ENCODE results near the gene IDE.

Gene IDE

DNA sequence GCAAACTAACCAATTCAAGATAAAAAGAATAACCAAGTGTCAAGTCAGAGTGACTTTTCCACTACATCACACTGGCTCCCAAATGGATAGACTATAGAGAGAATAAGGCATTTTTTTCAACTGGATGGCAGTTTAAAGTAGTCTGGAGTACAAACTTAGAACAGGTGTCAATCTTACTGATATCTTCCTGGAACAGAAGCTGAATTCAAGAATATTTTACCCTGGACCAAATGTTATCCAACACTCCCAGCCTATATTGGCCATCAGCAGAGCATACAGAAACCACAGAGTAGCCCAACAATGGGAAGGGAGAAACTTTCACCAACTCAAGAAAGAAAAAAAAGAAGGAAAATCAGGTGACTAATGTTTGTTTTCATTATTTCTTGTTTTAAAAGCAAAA, 11.5 kb downstream of the IDE start:
- DNase-seq = no peak

DNA sequence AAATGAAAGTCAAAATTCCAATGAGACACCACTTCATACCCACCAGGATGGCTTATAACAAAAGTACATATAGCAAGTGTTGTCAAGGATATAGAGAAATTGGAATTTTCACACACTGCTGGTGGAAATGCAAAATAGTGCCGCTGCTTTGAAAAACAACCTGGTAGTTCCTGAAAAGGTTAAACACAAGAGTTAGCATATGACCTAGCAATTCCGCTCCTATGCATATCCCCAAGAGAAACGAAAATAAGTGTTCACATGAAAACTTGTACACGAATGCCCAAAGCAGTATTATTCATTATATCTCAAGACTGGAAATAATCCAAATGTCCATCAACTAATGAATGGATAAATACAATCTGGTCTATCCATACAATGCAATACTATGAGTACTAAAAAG, 14.8 kb downstream of the IDE start:
- no peak for DNase-seq

DNA sequence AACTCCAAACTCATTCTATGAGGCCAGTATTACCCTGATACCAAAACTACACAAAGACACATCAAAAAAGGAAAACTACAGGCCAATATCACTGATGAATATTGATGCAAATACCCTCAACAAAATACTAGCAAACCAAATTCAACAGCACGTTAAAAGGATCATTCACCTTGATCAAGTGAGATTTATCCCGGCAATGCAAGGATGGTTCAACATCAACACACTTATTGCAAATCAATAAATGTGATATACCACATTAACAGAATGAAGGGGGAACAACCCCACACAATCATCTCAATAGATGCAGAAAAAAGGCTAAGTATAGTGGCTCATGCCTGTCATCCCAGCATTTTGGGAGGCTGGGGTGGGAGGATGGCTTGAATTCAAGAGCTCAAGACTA, 19.9 kb downstream of the IDE start:
- no peak for DNase-seq

DNA sequence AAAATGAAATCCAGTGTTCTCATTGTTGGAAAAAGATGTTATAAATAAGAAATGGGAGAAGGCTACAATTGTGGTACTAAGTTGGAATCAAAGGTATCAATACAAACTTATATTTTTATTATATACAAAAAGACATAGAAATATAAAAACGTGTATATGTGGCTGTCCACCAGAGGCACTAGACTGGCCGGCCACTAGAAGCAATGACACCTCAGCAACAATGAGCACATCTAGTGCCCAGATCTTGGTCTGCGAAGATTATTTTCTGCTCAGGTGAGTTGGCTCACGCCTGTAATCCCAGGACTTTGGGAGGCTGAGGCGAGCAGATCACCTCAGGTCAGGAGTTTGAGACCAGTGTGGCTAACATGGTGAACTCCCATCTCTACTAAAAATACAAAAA, 21.6 kb downstream of the IDE start:
- no peak for DNase-seq

DNA sequence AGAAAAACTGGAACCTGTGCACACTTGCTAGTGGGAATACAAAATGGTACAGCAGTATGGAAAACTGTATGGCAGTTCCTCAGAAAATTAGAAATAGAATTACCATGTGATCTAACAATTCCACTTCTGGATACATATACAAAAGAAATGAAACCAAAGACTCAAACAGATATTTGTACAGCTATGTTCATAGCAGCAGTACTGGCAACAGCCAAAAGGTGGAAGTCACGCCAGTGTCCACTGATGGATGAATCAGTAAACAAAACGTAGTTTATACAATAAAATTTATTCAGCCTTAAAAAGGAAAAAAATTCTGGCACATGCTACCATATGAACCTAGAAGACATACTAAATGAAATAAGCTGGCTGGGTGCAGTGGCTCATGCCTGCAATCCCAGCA, 23.0 kb downstream of the IDE start:
- no peak for DNase-seq

DNA sequence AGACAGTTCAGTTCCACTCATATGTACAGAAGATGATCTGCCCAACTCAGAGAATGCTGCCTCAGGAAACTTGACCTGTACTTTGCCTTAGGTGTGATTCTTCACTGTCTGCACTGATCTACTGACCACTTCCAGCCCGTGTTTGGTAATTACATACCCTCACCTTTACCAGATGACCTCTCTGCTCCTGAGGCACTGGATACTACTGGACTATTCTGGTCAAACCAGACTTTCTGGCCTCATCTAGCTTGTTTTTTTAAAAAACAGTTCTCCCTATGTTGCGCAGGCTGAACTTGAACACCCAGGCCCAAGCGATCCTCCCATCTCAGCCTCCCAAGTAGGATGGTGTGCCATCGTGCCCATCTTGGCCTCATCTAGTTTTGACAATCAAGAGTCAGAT, 26.2 kb downstream of the IDE start:
- DNase-seq = no peak

DNA sequence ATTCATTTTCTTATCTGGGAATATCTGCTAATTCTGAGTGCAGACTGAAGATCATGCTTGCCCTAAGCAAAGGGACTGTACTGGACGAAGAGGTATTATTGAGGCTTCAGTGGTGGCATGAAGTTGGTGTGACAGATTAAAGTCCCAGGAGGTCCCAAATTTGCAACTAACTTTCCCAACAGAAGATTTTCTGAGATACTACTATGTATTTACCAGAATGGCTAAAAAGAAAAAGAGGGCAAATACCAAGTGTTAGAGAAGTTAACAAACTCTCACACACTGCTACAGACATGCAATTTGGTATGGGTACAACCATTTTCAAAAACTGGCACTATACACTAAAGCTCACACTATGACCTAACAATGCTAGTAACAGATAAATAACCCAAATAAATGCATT, 28.3 kb downstream of the IDE start:
- no peak for DNase-seq

DNA sequence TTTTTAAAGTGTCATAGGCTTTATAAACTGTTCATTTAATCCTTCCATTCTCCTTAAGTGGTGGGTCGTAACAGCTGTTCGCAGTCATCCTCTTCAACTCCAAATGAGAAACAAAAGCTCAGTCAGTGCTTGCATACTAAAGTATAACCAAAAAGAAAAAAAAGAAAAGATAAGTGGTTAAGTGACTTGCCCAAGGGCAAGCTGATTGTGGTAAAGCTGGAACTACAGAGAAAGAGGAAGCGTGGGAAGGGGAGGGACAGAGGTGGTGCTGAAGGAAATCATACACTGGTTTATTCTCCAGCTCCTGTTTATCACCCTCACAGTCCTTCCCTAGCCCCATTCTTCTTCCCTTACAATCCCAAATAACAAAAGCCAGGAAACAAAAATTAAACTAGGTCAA, 29.6 kb downstream of the IDE start:
- peak; percentile 1 for DNase-seq

DNA sequence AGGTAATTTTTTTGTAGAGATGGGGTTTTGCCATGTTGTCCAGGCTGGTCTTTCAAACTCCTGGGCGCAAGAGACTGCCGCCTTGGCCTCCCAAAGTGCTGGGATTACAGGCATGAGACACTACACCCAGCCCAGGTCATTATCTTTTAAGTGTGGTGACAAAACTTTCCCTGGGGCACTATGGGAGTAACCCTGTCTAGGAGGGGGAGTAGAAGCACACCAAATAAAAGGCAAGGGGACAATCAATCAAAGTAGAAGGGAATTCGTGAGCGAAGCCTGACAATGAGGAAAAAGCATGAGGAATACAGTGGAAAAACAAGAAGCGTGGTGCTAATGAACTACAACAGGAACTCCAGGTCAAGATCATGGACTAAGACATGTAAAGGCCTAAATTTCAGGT, 31.4 kb downstream of the IDE start:
- no peak for DNase-seq

DNA sequence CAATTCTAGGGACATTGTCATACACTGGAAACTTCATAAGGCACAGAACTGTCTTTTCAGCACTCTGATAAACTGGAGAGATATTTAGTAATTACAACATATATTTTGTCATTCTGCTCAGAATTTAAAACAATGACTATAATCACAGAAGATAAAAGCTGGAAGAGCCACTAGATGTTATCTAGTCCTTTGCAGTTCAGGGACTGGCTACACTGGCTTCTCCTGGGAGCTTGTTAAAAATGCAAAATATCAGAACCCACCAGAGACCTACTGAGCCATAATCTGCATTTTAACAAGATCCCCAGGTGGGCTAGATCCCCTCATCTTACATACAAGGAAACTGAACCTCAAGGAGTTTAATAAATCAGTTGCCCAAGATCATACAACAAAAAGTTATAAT, 32.3 kb downstream of the IDE start:
- DNase-seq = no peak

DNA sequence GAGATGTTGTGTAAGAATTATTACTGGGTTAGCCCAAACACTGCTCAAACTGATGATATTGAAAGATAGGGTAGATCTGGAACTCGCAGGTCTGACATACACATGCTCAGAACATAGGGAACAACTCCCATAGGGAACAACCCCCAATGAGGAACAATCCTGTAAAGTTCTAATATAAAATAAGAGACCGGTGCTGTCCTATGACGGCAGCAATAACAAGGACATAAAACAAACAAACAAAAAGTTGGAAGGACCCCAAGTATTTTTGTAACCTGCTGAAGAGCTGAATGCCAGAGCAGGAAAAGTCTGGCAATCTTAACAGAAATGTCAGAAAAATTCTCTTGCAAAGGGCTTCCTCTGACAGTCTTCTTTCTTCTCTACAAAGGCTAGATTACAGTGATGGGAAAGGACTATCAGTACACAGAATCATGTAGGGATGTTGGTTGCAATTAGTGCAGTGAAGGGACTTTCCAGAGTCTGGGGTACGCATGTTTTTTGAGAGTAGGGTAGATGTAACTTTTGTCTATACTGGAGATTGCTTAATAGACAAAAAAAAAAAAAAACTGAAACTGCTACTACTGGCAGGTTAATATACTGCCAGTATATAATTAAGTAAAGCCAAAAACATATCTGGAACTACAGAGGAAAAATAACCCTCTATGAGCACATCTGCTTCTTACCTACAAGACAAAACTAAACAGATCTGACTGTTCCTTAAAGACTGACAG, 35.5 kb downstream of the IDE start:
- no peak for DNase-seq

DNA sequence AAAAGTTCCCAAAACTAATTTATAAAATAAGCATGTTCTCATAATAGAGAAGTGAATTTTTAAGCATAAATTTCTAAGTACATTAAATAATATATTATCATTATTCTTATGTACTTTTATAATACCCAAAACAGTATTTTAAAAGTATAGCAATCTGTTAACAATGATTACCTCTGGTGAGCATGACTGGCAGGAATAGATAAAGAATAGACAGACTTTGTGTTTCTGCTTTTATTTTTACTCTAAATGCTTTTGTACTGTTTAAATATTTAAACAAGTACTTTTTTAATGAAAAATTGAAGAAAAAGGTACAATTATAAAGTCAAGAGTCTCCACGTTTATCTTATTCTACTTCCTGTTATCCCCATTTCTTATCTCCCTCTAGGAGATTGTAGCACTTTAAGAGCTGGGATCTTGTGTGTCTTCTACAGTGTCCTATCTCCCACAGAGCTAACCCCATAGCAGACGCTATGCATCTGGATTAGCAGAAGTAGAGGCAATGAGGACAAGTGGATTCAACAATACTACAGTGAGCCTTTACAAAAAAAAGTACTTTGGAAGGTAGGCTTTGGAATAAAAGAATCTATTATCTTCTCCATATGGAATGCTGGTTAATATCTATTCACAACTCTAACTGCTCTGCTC, 42.9 kb downstream of the IDE start:
- no peak for DNase-seq

DNA sequence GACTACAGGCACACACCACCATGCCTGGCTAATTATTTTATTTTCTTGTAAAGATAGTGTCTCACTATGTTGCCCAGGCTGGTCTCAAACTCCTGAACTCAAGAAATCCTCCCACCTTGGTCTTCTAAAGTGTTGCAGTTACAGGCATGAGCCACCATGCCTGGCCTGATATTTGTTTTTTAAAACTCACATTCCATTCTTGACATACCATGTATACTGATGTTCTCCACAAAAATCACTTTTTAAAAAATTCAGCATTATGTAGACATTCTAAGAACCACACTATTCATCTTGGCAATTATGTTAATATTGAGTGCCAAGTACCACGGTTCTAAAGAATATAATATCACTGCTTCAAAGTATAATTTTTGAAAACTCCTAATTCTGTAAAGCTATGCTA, 43.5 kb downstream of the IDE start:
- no peak for DNase-seq

DNA sequence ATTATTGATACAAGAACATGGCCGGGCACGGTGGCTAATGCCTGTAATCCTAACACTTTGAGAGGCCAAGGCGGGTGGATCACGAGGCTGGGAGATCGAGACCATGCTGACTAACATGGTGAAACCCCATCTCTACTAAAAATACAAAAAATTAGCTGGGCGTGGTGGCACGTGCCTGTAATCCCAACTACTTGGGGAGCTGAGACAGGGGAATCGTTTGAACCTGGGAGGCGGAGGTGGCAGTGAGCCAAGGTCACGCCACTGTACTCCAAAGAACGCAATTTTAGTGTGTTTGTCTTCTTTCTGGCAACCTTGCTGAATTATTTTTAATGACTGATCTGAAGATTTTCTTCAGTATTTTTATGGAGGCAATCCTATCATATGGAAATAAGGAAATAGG, 46.2 kb downstream of the IDE start:
- DNase-seq = no peak

DNA sequence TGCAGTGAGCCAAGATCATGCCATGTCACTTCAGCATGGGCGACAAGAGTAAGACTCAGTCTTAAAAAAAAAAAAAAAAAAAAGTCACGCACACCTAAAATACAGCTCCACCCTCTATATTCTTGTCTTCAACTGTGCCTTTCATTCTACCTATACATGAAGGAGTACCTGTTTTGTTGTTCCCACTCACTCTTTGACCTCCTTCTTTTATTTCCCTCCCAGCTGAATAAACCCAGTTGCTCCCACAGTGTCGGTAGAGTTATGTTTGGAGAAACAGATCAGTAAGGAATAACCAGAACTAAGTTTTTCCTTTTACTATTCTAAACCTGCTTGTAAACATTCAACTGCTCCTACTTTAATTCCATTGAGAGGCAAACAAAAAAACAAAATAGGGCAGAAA, 50.3 kb downstream of the IDE start:
- no peak for DNase-seq

DNA sequence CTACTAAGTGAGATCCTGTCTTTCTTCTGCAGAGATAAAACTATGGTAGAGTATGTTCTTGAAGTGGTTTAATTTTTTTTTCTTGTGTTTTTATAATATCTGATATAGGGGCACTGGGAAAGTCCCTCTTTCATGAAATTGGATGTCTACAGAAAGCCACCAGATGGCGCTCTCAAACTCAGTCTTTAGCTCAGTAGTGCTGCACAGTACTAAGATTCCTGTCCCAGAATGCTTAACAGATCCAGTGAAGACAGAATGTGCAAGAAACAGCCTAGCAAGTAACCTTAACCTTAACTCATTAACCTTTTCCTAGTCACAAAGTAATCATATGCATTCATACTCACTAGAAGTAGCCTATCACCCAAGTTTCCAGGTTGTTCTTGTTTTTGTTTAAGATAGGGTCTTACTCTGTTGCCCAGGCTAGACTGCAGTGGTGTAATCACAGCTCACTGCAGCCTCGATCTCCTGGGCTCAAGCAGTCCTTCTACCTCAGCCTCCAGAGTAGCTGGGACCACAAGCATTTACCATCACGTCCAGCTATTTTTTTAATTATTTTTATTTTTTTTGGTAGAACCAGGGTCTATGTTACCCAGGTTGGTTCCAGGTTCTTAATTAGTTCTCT, 56.7 kb downstream of the IDE start:
- peak; percentile 69 for DNase-seq

DNA sequence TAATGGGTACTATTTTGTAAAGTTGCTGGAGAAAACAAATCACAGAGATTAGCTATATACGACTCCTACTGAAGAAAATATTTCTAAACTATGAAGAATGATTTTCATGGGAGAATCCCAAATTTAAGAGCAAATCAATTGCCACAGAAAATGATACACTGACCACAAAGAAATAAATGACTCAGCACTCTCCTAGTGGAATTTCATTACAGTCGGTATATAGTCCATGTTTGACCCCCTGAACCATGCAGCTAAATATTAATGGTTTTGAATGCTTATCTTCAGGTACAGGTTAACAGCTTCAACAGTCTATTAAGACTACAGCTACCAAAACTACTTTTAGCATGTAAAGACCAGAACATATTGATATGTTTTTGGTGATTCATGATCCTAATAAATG, 65.0 kb downstream of the IDE start:
- no peak for DNase-seq

DNA sequence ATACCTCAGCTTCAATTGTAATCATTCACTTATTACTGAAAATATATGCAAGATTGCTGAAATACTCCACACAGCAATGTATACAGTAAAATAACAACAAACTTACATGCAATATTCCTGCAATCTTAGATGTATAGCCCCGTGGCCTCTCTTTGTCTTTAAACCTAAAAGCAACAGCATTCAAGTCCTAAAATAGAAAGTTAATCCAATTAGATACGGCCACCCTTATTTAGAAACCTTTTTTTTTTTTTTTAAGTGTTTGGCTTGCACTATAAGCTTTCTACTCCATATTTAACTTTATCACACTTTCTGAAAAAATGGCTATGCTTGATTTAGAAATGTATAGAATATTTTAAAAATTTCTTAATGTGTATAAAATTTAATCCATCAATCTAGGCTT, 67.6 kb downstream of the IDE start:
- no peak for DNase-seq

DNA sequence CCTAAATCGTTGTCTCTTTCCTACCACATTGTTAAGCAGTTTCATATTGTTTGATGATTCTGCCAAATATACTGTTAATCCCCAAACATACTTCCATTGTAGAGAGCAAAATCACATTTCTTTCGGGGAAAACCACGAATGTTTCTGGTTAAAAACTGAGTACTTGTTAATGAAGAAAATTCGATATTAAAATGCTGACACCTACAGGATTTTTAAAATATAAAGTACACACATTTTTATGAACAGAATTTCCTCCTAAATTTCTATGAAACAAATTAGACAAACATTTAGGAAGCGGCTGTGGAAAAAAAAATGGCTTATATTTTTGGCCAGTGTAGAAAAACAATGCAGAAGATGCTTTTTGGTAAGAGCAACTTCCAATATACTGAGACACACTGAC, 68.8 kb downstream of the IDE start:
- DNase-seq = no peak

DNA sequence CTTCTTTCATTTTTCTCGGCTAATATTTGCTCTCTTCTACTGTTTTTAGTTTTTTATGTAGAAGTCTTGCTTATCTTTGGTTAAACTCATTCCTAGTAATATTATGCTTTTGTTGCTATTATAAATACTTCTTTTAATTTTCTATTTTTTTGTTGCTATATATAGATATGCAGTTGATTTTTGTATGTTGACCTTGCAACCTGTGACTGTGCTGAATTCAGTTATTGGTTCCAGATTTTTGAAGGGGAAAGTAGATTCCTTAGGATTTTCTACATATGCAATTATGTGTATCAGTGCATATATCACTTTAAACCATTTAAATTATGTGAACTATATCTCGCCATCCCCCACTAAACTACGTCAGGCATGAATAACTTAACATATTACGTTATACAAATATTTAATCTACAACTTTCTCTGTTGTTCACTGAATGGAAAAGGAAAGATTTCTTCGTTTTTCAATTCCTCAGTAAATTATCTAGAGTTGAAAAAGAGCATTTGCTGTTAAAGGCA, 71.5 kb downstream of the IDE start:
- no peak for DNase-seq

DNA sequence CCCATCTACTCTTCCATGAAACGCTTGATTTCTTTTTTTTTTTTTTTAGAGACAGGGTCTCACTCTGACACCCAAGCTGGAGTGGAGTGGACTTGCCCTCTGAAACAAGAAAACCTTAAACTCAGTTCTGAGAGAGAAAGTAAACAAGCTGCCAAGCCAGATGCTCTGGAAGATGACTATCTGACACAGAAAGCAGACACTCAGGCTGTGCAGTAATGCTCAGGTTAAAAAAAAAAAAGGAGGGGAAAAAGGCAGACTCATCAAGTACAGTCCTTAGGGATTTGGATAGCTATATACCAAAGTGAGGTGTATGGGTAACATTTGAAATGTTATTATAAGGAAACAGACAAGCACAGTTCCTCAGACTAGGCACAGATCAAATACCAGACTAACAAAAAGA, 80.5 kb downstream of the IDE start:
- no peak for DNase-seq

DNA sequence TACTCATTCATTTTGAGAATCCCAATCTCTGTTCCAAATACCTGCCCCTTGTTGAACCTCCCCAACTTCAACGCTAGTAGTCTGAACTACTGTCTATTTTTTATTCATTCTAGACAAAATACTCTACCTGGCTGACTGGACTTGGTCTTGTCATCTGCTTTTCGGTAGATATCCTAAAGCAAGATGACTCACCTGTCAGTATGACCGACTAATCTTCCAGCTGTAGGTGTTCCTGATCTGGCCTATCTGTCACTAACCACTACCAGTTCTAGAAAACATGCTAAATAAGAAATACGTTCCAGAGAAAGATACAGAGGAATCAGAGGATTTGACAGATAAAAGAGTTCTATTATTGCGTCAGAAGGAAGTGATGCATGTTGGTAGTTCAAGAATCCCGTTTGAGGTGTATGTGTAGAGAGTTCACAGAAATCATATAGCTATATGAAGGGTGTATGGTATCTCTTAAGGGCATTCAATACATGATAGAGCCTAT, 81.1 kb downstream of the IDE start:
- DNase-seq = no peak

DNA sequence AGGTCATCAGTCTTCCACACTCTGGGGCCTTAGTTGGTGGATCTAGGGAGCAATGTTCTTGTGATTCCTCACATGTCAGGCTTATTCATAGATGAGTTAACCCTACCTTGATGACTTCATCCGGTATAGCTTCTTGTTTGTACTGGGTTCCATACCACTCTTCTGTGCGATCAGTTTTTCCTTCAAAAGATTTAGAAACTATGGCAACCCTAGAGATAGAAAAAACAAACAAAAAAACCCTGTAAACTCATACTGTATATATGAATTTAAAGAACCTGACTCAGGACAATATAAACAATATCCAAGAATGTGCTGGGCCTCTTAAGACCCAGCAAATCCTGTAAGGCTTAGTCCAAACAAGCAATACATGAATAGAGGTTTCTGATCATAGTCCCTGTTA, 83.5 kb downstream of the IDE start:
- no peak for DNase-seq

DNA sequence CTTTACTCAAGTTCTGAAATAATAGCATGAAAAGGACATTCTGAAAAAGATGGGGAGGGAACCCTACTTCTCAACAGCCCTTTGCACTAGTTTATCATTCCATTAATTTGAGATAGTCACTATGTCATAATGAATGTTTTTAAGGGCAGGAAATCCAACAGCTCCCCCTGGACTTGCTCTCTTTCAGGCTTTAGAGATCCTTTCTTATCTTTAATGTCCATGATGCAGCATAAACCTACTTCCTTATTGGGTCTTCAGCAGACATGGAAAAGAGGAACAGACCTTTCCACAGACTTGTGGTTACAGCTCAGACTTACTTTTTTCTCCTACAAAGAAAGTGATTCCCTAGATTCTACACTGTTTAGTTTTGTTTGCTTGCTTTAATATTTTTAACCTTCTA, 87.3 kb downstream of the IDE start:
- DNase-seq = no peak

All from central memory CD4-positive, alpha-beta T cell (primary cell).